Ishikawa (cell line): ENCODE results near the gene BLMH.

Experiments
- NFIC ChIP-seq: IDR thresholded peaks from 2 replicates; pipeline ENCODE4 v1.6.1; 2012
- RAD21 ChIP-seq: IDR thresholded peaks from 2 replicates; pipeline ENCODE4 v1.6.1; 2012; ENCODE audit warnings: low read depth
- TCF12 ChIP-seq: IDR thresholded peaks from 2 replicates; pipeline ENCODE4 v1.6.1; 2012; ENCODE audit warnings: low read depth
- TEAD4 ChIP-seq: IDR thresholded peaks from 2 replicates; pipeline ENCODE4 v1.6.1; 2012
- YY1 ChIP-seq: IDR thresholded peaks from 2 replicates; pipeline ENCODE4 v1.6.1; 2012; ENCODE audit warnings: low read depth
- TF ChIP-seq, protein P1 (sequence below): IDR thresholded peaks from 2 replicates; pipeline ENCODE4 v1.6.1; 2012; ENCODE audit warnings: low read depth, mild to moderate bottlenecking

GRCh38 chr17:30239089-30239462 is 52.7 kb downstream of the BLMH start:
- TF ChIP-seq, protein P1, sequence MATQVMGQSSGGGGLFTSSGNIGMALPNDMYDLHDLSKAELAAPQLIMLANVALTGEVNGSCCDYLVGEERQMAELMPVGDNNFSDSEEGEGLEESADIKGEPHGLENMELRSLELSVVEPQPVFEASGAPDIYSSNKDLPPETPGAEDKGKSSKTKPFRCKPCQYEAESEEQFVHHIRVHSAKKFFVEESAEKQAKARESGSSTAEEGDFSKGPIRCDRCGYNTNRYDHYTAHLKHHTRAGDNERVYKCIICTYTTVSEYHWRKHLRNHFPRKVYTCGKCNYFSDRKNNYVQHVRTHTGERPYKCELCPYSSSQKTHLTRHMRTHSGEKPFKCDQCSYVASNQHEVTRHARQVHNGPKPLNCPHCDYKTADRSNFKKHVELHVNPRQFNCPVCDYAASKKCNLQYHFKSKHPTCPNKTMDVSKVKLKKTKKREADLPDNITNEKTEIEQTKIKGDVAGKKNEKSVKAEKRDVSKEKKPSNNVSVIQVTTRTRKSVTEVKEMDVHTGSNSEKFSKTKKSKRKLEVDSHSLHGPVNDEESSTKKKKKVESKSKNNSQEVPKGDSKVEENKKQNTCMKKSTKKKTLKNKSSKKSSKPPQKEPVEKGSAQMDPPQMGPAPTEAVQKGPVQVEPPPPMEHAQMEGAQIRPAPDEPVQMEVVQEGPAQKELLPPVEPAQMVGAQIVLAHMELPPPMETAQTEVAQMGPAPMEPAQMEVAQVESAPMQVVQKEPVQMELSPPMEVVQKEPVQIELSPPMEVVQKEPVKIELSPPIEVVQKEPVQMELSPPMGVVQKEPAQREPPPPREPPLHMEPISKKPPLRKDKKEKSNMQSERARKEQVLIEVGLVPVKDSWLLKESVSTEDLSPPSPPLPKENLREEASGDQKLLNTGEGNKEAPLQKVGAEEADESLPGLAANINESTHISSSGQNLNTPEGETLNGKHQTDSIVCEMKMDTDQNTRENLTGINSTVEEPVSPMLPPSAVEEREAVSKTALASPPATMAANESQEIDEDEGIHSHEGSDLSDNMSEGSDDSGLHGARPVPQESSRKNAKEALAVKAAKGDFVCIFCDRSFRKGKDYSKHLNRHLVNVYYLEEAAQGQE, result no peak
- TF ChIP-seq TCF12 (no peak), RAD21 (no peak), TEAD4 (no peak), YY1 (no peak), NFIC (no peak)
